Esophagus muscularis mucosa (tissue), 4 donors: ENCODE measurements around the gene CEPT1. TPM values are rescaled to one million over a fixed set of nuclear protein-coding genes. Genes with fewer than 3 reads are reported as not detected.

Experiments
- DNase-seq: peaks from one replicate; pipeline ENCODE4 v3.0.0-alpha.2; 2017; ENCODE audit errors: extremely low spot score
- H3K27ac ChIP-seq, 4 donors: fragments of 200-600 bp; sonication (generic); replicated peaks in 1 of 4; 1 replicate in 3 of 4; 2 replicates in 1 of 4; pipeline ENCODE4 v1.5.1; 2016 to 2019; ENCODE audit warnings: mild to moderate bottlenecking in 1 of 4
- H3K27me3 ChIP-seq, 4 donors: fragments of 200-600 bp; sonication (generic); one replicate each; pipeline versions ENCODE4 v1.5.1 to v1.6.0; 2016 to 2019
- H3K36me3 ChIP-seq, 4 donors: fragments of 200-600 bp; sonication (generic); one replicate each; pipeline ENCODE4 v1.5.1; 2016 to 2019
- H3K4me1 ChIP-seq, 4 donors: fragments of 200-600 bp; sonication (generic); one replicate each; pipeline ENCODE4 v1.5.1; 2016 to 2019
- H3K4me3 ChIP-seq, 4 donors: fragments of 200-600 bp; sonication (generic); 1 replicate in 2 of 4; 2 replicates in 2 of 4; pipeline ENCODE4 v1.5.1; 2016 to 2019; ENCODE audit warnings: mild to moderate bottlenecking in 4 of 4, moderate library complexity in 1 of 4
- H3K9me3 ChIP-seq, 4 donors: fragments of 200-600 bp; sonication (generic); 1 replicate in 3 of 4; 2 replicates in 1 of 4; pipeline ENCODE4 v1.5.1; 2016 to 2019
- CTCF ChIP-seq, 3 experiments: fragments of 200-600 bp in 2 of 3; fragments of 450-650 bp in 1 of 3; sonication (generic) in 2 of 3; IDR thresholded peaks; one replicate each; pipeline ENCODE4 v1.5.1; 2017 to 2019; ENCODE audit warnings: antibody characterized with exemption in 3 of 3, mild to moderate bottlenecking in 2 of 3, moderate library complexity in 1 of 3
- EP300 ChIP-seq: sonication (generic); formaldehyde crosslinking; IDR thresholded peaks from one replicate; pipeline ENCODE4 v1.6.1; 2017; ENCODE audit warnings: antibody characterized with exemption
- POLR2A ChIP-seq: fragments of 450-650 bp; IDR thresholded peaks from one replicate; pipeline ENCODE4 v1.6.1; 2017; ENCODE audit warnings: antibody characterized with exemption, moderate library complexity, mild to moderate bottlenecking, low read depth
- POLR2AphosphoS5 ChIP-seq, 2 donors: sonication (generic); formaldehyde crosslinking; IDR thresholded peaks; one replicate each; pipeline ENCODE4 v1.6.1; 2017; ENCODE audit warnings: antibody characterized with exemption in 2 of 2
- WGBS: methylation state at CpG from one replicate; pipeline ENCODE4 v1.1.5; 2018; 5-methylcytosine and 5-hydroxymethylcytosine counted together
- intact Hi-C: fragments of 100-400 bp; cut with DNase I; formaldehyde crosslinking; loops from one replicate; pipeline ENCODE4 v1.15.1; 2023
- total RNA-seq, 4 donors: library from RNA; depleted of rRNA; stranded (reverse); fragments of >200 nt; gene quantifications; one replicate each; pipeline versions ENCODE4 v1.1.0 to v1.2.1, GENCODE V29; 2016

Gene CEPT1
- total RNA-seq, 4 donors from 2014 or later: 20.2 to 27.0 (median 23.7) TPM

GRCh38 chr1:111127923-111128643, 11.9 kb upstream of the CEPT1 start:
- no peak overlapping the region for H3K4me3 ChIP-seq
- H3K36me3 ChIP-seq: peaks cover 26 to 80% (median 49%) of the 10 kb centered on the region in 4 donors
- no peaks in the 10 kb centered on the region for H3K4me1 ChIP-seq
- WGBS: 78% methylated on average over 3 of the region's 3 CpGs
- no peak for TF ChIP-seq POLR2AphosphoS5 (IDR thresholded peaks at IDR 0.05)
- no peak for TF ChIP-seq POLR2A
- no peak for TF ChIP-seq CTCF (IDR thresholded peaks at IDR 0.05)
- TF ChIP-seq EP300: no peak
- intact Hi-C loops: no loop called here
- H3K9me3 ChIP-seq: no peaks in the 10 kb centered on the region
- no peak for DNase-seq
- no peak overlapping the region for H3K27ac ChIP-seq
- no peaks in the 10 kb centered on the region for H3K27me3 ChIP-seq

GRCh38 chr1:111129376-111129775, 10.6 kb upstream of the CEPT1 start:
- intact Hi-C loops: no loop called here
- Histone ChIP-seq H3K27me3 (no peaks in the 10 kb centered on the region), H3K27ac (no peak overlapping the region), H3K4me1 (no peaks in the 10 kb centered on the region), H3K9me3 (no peaks in the 10 kb centered on the region), H3K36me3 (peaks cover 23 to 69% (median 41%) of the 10 kb centered on the region in 4 donors), H3K4me3 (no peak overlapping the region)
- no peak for TF ChIP-seq EP300
- no peak for TF ChIP-seq CTCF (IDR thresholded peaks at IDR 0.05)
- TF ChIP-seq POLR2A: no peak
- TF ChIP-seq POLR2AphosphoS5 (IDR thresholded peaks at IDR 0.05): no peak
- DNase-seq: no peak
- 63% methylated on average over 1 of the region's 1 CpG for WGBS

- H3K27me3 ChIP-seq: no peaks in the 10 kb centered on the region
- H3K4me1 ChIP-seq: no peaks in the 10 kb centered on the region
- WGBS: 87% methylated on average over 4 of the region's 4 CpGs
- no peak overlapping the region for H3K27ac ChIP-seq
- H3K9me3 ChIP-seq: no peaks in the 10 kb centered on the region
- H3K36me3 ChIP-seq: peaks cover 17 to 65% (median 35%) of the 10 kb centered on the region in 4 donors
- no peak for DNase-seq
- H3K4me3 ChIP-seq: no peak overlapping the region
- no peak for TF ChIP-seq EP300
- no peak for TF ChIP-seq POLR2A
- no peak for TF ChIP-seq POLR2AphosphoS5 (IDR thresholded peaks at IDR 0.05)
- intact Hi-C loops: no loop called here
These were observed 8.3 kb upstream of the CEPT1 start for GRCh38 chr1:111131693-111132092.

GRCh38 chr1:111133866-111134265, 6.2 kb upstream of the CEPT1 start:
- Histone ChIP-seq H3K9me3 (no peaks in the 10 kb centered on the region), H3K27ac (no peak overlapping the region), H3K27me3 (no peaks in the 10 kb centered on the region), H3K4me3 (no peak overlapping the region), H3K4me1 (peaks cover 6 to 13% (median 9%) of the 10 kb centered on the region in 4 donors), H3K36me3 (peaks cover 7 to 46% (median 27%) of the 10 kb centered on the region in 4 donors)
- DNase-seq: no peak
- TF ChIP-seq CTCF (IDR thresholded peaks at IDR 0.05) (no peak), EP300 (no peak), POLR2A (no peak), POLR2AphosphoS5 (IDR thresholded peaks at IDR 0.05) (no peak)
- 79% methylated on average over 1 of the region's 1 CpG for WGBS
- intact Hi-C loops: no loop called here

- DNase-seq: no peak
- no peaks in the 10 kb centered on the region for H3K27me3 ChIP-seq
- WGBS: under 1% methylated on average over 30 of the region's 33 CpGs
- H3K9me3 ChIP-seq: no peaks in the 10 kb centered on the region
- H3K36me3 ChIP-seq: peaks cover 0 to 20% (median 10%) of the 10 kb centered on the region in 4 donors
- H3K4me1 ChIP-seq: peaks cover 28 to 39% (median 34%) of the 10 kb centered on the region in 4 donors
- peak overlapping the region; percentile 58 to 96 (median 85) for H3K4me3 ChIP-seq
- intact Hi-C loops: no loop called here
- TF ChIP-seq POLR2A: no peak
- H3K27ac ChIP-seq: peak overlapping the region; percentile 92 to 96 (median 93)
These were observed 583 bp upstream of the CEPT1 start for GRCh38 chr1:111139324-111139955.
